SK-N-SH treated with all-trans-retinoic acid at 6 μM for 48 hours (cell line): ENCODE data around the gene NUP210.

Source experiments
- PATZ1 ChIP-seq: fragments of 250-450 bp; sonication (Bioruptor Pico); IDR thresholded peaks from 2 replicates; pipeline ENCODE4 v1.8.0; 2020; ENCODE audit warnings: mild to moderate bottlenecking, moderate library complexity, borderline replicate concordance
- ZFP30 ChIP-seq: fragments of 450-650 bp; formaldehyde crosslinking; IDR thresholded peaks from 2 replicates; pipeline ENCODE4 v1.5.0; 2022; ENCODE audit warnings: mild to moderate bottlenecking, moderate library complexity

- TF ChIP-seq PATZ1 (CRISPR knock-in tag) (no peak), ZFP30 (CRISPR knock-in tag) (no peak)
These were observed 129.2 kb downstream of the NUP210 start for GRCh38 chr3:13290941-13291340.
